Astrocyte (in vitro differentiated cells and primary cell): ENCODE measurements around the gene CTNND2. TPM values are rescaled to one million over a fixed set of nuclear protein-coding genes. Genes with fewer than 3 reads are reported as not detected.

Experiments used
- DNase-seq: peaks from one replicate; pipeline ENCODE4 v3.0.0-alpha.2; 2010; ENCODE audit warnings: low read depth
- FAIRE-seq: peaks from 2 replicates; lab custom pipeline; 2011; peaks lifted over from hg19 to GRCh38; lab: Jason Lieb, UNC
- H2AFZ ChIP-seq: 2 replicates; pipeline ENCODE4 v1.6.0; 2012; ENCODE audit warnings: low read depth, low read length, inconsistent platforms
- H3K27ac ChIP-seq: 2 replicates; pipeline ENCODE4 v1.5.1; 2011; ENCODE audit warnings: low read depth, low read length, inconsistent platforms
- H3K27me3 ChIP-seq: 2 replicates; pipeline ENCODE4 v1.6.0; 2011; ENCODE audit warnings: low read length, inconsistent platforms; ENCODE audit not compliant: insufficient read depth
- H3K36me3 ChIP-seq: 2 replicates; pipeline ENCODE4 v1.5.1; 2011; ENCODE audit warnings: low read length, inconsistent platforms; ENCODE audit not compliant: insufficient read depth
- H3K4me1 ChIP-seq: 2 replicates; pipeline ENCODE4 v1.5.1; 2011; ENCODE audit warnings: low read length, inconsistent platforms; ENCODE audit not compliant: insufficient read depth
- H3K4me2 ChIP-seq: 2 replicates; pipeline ENCODE4 v1.6.0; 2012; ENCODE audit warnings: low read length, inconsistent platforms
- H3K4me3 ChIP-seq: 2 replicates; pipeline ENCODE4 v1.5.1; 2011; ENCODE audit warnings: low read depth, mild to moderate bottlenecking, low read length, inconsistent platforms; ENCODE audit not compliant: insufficient read depth
- H3K79me2 ChIP-seq: 2 replicates; pipeline ENCODE4 v1.6.0; 2012; ENCODE audit warnings: mild to moderate bottlenecking, low read length, inconsistent platforms; ENCODE audit not compliant: insufficient read depth
- H3K9ac ChIP-seq: 2 replicates; pipeline ENCODE4 v1.6.0; 2012; ENCODE audit warnings: mild to moderate bottlenecking, low read length, inconsistent platforms
- H3K9me3 ChIP-seq: 2 replicates; pipeline ENCODE4 v1.5.1; 2012; ENCODE audit warnings: low read depth, mild to moderate bottlenecking, low read length, inconsistent platforms; ENCODE audit not compliant: insufficient read depth
- H4K20me1 ChIP-seq: 2 replicates; pipeline ENCODE4 v1.6.0; 2012; ENCODE audit warnings: low read length, inconsistent platforms; ENCODE audit not compliant: insufficient read depth
- H3K27ac Mint-ChIP-seq: one replicate; pipeline ENCODE4 v1.8.0; 2021; ENCODE audit warnings: mild to moderate bottlenecking, mixed read lengths; ENCODE audit not compliant: unreplicated experiment
- H3K27me3 Mint-ChIP-seq: one replicate; pipeline ENCODE4 v1.8.0; 2021; ENCODE audit warnings: low read depth, mixed read lengths; ENCODE audit not compliant: unreplicated experiment
- H3K36me3 Mint-ChIP-seq: one replicate; pipeline ENCODE4 v1.8.0; 2021; ENCODE audit warnings: low read depth, mixed read lengths; ENCODE audit not compliant: unreplicated experiment
- H3K4me1 Mint-ChIP-seq: one replicate; pipeline ENCODE4 v1.8.0; 2021; ENCODE audit warnings: low read depth, mixed read lengths; ENCODE audit not compliant: unreplicated experiment
- H3K4me3 Mint-ChIP-seq: one replicate; pipeline ENCODE4 v1.8.0; 2021; ENCODE audit warnings: mild to moderate bottlenecking, moderate library complexity, mixed read lengths; ENCODE audit not compliant: unreplicated experiment
- H3K9me3 Mint-ChIP-seq: one replicate; pipeline ENCODE4 v1.8.0; 2021; ENCODE audit warnings: mild to moderate bottlenecking, mixed read lengths; ENCODE audit not compliant: unreplicated experiment
- CTCF ChIP-seq: IDR thresholded peaks from 2 replicates; pipeline ENCODE4 v1.5.1; 2011; ENCODE audit warnings: low read depth, mild to moderate bottlenecking, inconsistent platforms, low read length, moderate library complexity; ENCODE audit not compliant: insufficient read depth
- EZH2 ChIP-seq: IDR thresholded peaks from 2 replicates; pipeline ENCODE4 v1.6.1; 2012; ENCODE audit warnings: mild to moderate bottlenecking, low read length, inconsistent platforms; ENCODE audit not compliant: insufficient read depth
- total RNA-seq: library from RNA; stranded (reverse); gene quantifications from 2 replicates; pipeline ENCODE4 v1.2.1, GENCODE V29; 2021

Gene CTNND2
- total RNA-seq, 1 donor from 2014 or later: 4.5 TPM

GRCh38 chr5:11563822-11564221 is 340.4 kb downstream of the CTNND2 start:
- H3K4me1 Mint-ChIP-seq: no peaks in the 10 kb centered on the region
- DNase-seq: no peak
- H3K4me3 Mint-ChIP-seq: no peak overlapping the region
- peaks cover 3% of the 10 kb centered on the region for H3K9me3 Mint-ChIP-seq
- Histone ChIP-seq H3K9ac (no peak overlapping the region), H3K27ac (no peak overlapping the region), H3K79me2 (no peaks in the 10 kb centered on the region), H2AFZ (no peak overlapping the region), H4K20me1 (no peaks in the 10 kb centered on the region), H3K4me2 (no peak overlapping the region), H3K4me3 (no peak overlapping the region), H3K9me3 (no peaks in the 10 kb centered on the region), H3K36me3 (no peaks in the 10 kb centered on the region), H3K4me1 (no peaks in the 10 kb centered on the region), H3K27me3 (no peaks in the 10 kb centered on the region)
- no peak for FAIRE-seq
- H3K36me3 Mint-ChIP-seq: no peaks in the 10 kb centered on the region
- no peak overlapping the region for H3K27ac Mint-ChIP-seq
- no peak for TF ChIP-seq EZH2
- TF ChIP-seq CTCF: no peak
- peaks cover 2% of the 10 kb centered on the region for H3K27me3 Mint-ChIP-seq

- H3K36me3 Mint-ChIP-seq: no peaks in the 10 kb centered on the region
- no peaks in the 10 kb centered on the region for H3K4me1 ChIP-seq
- H3K36me3 ChIP-seq: no peaks in the 10 kb centered on the region
- H3K9ac ChIP-seq: no peak overlapping the region
- H3K79me2 ChIP-seq: no peaks in the 10 kb centered on the region
- no peaks in the 10 kb centered on the region for H4K20me1 ChIP-seq
- no peak overlapping the region for H3K27ac Mint-ChIP-seq
- DNase-seq: peak; percentile 5
- peaks cover 2% of the 10 kb centered on the region for H3K27me3 Mint-ChIP-seq
- peaks cover 3% of the 10 kb centered on the region for H3K9me3 Mint-ChIP-seq
- H3K27ac ChIP-seq: no peak overlapping the region
- H3K9me3 ChIP-seq: no peaks in the 10 kb centered on the region
- no peak for FAIRE-seq
- no peaks in the 10 kb centered on the region for H3K27me3 ChIP-seq
- H3K4me1 Mint-ChIP-seq: no peaks in the 10 kb centered on the region
- no peak overlapping the region for H3K4me3 ChIP-seq
- no peak overlapping the region for H3K4me2 ChIP-seq
- H3K4me3 Mint-ChIP-seq: no peak overlapping the region
- TF ChIP-seq CTCF (no peak), EZH2 (no peak)
- H2AFZ ChIP-seq: no peak overlapping the region
Observed at GRCh38 chr5:11560915-11561697, 343.1 kb downstream of the CTNND2 start.

- Histone ChIP-seq H3K9ac (no peak overlapping the region), H3K4me3 (no peak overlapping the region), H3K27ac (no peak overlapping the region), H4K20me1 (no peaks in the 10 kb centered on the region), H3K4me2 (no peak overlapping the region), H3K36me3 (no peaks in the 10 kb centered on the region), H3K4me1 (no peaks in the 10 kb centered on the region), H3K79me2 (no peaks in the 10 kb centered on the region), H2AFZ (no peak overlapping the region), H3K9me3 (no peaks in the 10 kb centered on the region), H3K27me3 (no peaks in the 10 kb centered on the region)
- peaks cover 2% of the 10 kb centered on the region for H3K27me3 Mint-ChIP-seq
- no peaks in the 10 kb centered on the region for H3K36me3 Mint-ChIP-seq
- TF ChIP-seq EZH2 (no peak), CTCF (no peak)
- DNase-seq (no peak), FAIRE-seq (no peak)
- H3K4me1 Mint-ChIP-seq: no peaks in the 10 kb centered on the region
- no peak overlapping the region for H3K27ac Mint-ChIP-seq
- no peak overlapping the region for H3K4me3 Mint-ChIP-seq
- H3K9me3 Mint-ChIP-seq: peaks cover 3% of the 10 kb centered on the region
Observed at GRCh38 chr5:11557063-11557462, 347.2 kb downstream of the CTNND2 start.
